ENCODE data around the gene PXDN.
"Not testable (repeated sequence)": the region's sequence is repeated elsewhere in the genome, so short reads cannot be mapped to it uniquely, and the experiment has no call there.

Gene PXDN

DNA sequence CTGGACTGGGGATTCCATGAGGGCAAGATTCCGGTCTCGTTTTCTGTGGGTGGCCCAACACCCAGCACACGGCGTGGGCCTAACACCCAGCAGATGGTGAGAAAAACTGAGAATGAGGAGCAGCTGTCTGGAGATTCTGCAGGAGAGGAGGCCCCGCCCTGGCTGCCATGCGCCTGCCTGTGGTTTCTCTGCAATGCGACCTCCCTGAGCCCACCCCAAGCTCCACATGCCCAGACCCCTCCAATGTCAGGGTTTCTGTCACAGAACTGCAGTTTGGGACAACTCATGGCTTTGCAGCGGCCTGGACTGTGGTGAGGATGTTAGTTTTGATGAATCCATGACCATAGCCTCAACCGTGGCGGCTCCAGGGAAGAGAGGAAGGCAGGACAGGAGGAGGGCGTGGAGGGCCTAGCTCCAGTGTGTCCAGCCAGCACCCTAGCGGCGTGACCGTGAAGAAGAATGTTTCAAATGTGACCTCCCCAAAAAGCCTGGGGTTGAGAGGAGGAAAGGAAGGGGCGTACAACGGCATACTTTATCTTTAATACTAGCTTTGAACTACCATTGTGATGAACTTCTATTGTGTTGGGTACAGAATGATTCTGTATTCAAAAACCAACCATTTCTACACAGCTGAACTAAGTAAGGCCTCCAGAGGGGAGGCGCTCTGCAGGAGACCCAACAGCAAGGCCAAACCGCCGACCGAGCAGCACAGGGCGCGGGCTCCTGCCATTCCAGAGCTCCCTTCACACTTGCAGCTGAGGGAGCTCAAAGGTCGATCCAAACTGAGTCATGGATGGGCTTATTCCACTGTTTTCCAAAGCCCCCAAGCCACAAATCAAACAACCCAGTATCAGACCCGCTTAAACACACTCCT is 3.4 kb downstream of the PXDN start:
- no peak for DNase-seq

GRCh38 chr2:1739961-1740715 is 4.2 kb downstream of the PXDN start:
- no peak for DNase-seq

DNA sequence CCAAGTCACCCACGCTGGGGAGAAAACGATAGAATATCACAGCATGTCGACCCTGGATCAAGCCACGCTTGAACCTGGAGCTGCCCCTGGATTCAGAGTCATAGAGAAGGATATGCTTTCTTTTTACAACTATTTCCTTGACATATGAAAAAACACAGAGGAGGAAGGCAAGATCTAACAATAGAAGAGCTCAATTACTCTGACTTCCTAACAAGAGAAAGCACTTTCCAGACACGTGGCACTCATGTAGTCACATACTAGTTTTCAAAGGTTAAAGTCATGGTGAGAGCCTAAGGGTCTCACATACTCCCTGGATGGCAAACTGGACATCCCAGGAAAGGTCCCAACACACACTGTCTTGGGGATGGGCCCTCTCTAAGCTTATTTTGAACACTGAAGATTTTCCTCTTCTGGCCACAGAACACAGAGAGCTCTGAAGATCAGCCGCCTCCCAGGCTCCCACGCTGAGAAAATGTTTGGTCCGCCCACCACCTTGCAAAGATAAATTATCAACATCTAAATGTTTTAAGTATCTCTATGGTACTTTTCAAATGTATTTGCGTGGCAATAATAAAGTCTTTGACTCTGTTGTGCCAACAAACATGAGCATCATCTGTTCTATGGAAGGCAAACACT is 4.9 kb downstream of the PXDN start:
- no peak for DNase-seq

- DNase-seq: no peak
These were observed 5.5 kb downstream of the PXDN start for GRCh38 chr2:1738646-1739302.

DNA sequence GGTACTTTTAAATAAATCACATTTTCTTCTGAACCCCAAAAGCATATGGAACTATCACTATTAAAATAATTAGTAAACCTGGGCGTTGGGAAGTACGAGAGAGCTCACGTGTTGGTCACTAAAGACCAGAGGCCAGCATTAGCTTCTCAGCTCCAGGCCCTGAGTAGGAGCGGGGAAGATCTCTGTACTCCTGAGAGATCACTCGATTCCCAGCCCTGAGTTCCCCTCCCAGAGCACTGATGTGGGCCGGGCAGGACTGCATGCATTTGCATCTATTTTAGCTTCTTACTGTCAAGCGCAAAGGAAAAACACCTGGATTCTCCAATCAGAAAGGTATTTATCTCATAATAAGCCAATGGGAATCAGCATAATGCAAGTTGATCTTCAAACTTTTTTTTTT is 6.2 kb downstream of the PXDN start:
- no peak for DNase-seq

DNA sequence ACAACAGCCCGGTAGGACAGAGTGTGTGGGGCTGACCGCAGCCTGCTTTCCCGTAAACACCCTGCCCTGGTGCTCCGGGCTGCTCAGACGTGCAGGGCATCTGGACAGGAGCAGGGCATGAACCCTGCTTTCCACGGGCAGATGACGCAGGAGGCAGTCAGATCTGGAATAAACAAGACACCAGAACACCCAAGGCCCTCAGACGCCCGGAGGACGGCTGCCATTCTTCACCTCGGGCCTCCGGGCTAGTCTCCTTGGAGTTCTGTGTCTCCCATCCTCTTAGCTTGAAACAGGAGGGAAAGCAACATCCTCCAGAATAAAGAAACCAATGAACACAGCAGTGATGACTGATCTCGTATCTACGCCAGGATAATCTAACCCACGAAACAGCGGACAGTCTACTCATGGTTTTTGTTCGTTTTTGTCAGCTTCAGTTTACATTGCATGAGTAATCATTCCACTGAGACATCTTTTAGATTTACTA is 7.3 kb downstream of the PXDN start:
- no peak for DNase-seq

- no peak for DNase-seq
These were observed 8.3 kb downstream of the PXDN start for GRCh38 chr2:1736045-1736444.

GRCh38 chr2:1733298-1733697 is 11.0 kb downstream of the PXDN start:
- not testable (repeated sequence) for DNase-seq

DNA sequence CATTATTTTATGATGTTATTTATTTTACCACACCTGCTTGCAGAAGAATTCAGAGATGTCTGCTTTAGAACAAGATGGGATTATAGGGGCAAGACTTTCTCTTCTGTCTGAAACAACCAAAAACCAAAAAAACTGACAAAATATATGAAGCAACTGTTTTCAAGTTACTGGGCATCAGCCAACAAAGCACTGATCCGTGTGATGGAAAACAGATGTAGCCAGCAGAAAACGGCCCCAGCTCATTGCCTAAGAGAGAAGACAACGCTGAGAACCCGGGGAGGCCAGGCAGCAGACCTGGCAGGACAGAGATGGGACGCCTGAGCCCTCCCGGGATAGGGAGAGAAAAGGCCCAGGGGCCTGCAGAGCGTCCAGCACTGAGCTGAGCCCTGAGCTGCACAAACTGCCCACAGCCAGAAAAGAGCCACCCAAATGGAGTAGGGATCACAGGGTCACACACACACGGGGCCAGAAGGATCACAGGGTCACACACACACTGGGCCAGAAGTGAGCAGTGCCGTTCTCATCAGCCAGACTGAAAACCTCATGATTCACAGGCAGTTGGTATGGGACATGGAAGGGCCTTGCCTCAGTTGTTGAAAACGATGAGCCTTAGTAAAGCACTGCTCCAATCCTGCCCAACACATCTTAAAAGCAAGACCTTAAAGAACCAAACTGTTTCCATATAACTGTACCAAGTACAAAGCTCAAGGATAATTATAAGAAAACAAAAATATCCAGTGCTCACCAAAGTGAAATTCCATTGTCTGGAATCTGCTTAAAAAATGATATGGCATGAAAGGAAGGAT is 12.1 kb downstream of the PXDN start:
- no peak for DNase-seq

DNA sequence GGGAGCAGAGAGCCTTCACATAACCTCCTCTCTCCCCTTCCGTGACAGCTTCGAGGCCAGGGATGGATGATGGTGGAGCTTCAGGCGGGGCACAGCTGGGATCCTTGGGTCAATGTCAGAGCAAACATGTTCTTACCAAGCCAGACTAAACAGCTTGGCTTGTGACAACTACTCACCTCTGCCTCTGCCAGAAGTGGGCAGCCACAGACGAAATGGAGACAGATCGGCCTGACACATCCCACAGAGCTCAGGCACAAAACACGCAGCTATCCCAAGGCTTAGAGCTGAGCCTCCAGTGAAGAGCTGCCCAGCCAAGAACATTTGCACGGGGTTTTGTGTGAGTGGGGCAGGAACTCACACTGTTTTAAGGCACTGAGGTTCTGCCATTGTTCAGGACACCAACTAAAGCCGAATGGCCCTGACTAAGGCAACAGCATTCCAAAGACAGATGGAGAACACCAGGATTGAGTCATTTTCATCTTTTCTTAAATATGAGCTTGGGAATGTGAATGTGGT is 12.8 kb downstream of the PXDN start:
- no peak for DNase-seq

- DNase-seq: no peak
These were observed 14.0 kb downstream of the PXDN start for GRCh38 chr2:1730015-1730927.

GRCh38 chr2:1729242-1729641 is 15.1 kb downstream of the PXDN start:
- DNase-seq: no peak

DNA sequence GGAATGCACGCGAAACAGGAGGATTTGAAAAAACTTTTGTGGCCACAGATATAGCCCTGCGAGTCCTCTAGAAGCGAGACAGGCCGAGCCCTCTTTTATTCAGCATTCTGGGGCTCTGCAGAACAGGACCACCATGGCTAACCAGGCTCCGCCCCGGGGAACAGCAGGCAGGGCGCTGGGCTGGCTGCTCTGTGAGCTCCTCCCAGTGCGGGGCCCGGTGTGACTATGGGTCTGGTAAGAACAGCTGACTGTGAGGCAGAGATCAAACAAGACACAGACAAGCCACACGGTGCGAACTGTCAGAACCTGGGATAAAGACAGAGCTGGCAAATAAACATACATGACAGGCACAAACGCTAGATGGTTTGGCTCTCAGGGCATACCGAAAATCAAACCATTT is 15.5 kb downstream of the PXDN start:
- no peak for DNase-seq

- DNase-seq: no peak
These were observed 16.4 kb downstream of the PXDN start for GRCh38 chr2:1727796-1728474.

DNA sequence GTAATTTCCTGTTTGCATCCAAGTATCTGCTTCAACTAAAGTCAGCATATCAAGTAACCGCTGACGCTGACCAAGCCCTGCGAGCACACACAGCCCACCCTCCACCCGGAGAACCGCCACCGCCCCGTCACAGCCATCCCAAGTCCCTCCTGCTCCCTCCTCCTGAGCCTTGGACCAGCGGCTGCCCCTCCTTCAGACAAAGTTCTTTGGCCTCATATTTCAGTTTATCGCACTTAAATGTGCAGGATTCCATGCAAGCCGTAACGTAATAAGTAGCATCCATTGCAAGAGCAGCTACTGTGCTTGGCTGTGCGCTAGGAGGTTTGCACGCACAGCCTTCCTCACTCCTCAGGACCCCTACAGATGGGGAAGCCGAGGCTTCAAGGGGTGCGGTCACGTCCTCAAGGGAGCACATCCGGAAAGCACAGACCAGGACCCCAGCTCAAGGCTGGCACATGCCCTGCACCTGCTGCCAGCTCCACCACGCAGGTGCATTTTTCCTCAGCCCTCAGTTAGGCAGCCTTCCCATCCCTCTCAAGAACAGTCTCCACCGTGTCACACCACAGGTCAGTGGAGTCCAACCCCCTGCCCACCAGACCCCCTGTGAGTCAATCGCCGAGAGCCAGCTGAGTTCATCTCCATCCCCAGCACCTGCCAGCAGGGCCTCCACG is 17.1 kb downstream of the PXDN start:
- no peak for DNase-seq

GRCh38 chr2:1726558-1726957 is 17.8 kb downstream of the PXDN start:
- DNase-seq: no peak

DNA sequence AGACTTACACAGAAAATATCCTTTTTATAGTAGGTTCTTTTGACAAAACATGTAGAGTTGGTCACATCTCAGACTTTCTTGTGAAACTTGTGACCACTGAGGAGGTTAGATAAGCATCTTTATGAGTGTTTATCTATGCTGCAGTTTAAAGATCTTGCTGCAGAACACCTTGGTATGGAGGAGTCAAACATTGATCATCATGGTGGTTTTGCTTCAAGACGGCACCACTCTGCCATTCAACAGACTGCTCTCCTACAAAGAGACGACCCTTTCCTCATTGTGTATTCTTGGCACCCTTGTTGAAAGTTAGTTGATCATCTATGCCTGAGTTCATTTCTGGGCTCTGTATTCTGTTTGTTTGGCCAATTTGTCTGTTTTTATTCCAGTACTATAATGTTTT is 20.0 kb downstream of the PXDN start:
- not testable (repeated sequence) for DNase-seq

DNA sequence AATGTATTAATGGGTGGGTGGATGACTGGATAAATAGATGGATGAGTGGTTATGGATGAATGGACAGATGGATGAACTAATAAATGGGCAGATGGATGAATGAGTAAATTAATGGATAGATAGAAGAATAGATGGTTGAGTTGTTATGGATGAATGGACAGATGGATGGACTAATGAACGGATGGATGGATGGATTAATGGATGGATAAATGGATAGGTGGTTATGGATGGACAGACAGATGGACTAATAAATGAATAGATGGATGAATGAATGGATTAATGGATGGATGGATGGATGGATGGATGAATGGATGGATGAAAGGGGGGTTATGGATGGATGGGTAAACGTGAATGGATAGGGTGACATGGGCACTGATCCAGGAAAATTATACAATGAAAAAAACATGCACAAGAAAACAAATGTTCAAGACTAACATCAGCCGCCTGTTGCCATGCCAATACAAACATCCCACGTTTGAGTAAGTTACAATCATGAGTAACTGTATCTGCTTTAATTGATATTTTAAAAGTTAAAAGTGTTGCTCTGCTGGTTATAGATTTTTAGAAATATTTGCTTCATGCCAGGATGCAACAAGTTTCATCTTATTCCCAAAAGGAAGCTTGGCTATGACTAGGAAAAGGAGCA is 20.8 kb downstream of the PXDN start:
- no peak for DNase-seq

DNA sequence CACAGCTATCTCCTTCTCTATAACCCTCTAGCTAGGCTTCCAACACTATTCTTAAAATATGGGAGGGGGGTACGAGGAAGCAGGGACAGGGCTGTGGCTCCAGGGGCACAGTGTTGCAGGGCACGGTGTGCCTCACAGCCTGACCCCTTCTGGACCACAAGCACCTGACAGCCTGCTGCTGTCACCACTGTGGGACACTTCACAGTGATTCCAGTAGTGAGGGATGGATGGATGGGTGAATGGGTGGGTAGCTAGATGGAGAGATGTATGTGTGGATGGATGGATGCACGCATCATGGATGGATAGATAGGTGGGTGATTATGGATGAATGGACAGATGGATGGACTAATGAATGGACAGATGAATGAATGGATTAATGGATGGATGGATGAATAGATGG is 21.6 kb downstream of the PXDN start:
- DNase-seq: no peak

Measured in inflammatory macrophage treated with lipopolysaccharide for 1 hour (primary cell).